ENCODE results near the gene MCOLN1. TPM values are rescaled to one million over a fixed set of nuclear protein-coding genes. Genes with fewer than 3 reads are reported as not detected.

Gene MCOLN1
- polyA plus RNA-seq, 1 of the 3 experiments (the other 2 are of a cell fraction) = 28.4 TPM

- Histone ChIP-seq H3K27ac (ENCODE audit: low read depth in 2 of 2, low read length in 1 of 2) (no peak overlapping the region), H3K79me2 (ENCODE audit: insufficient read depth) (no peaks in the 10 kb centered on the region), H2AFZ (ENCODE audit: low read depth) (no peak overlapping the region), H3K4me1 (ENCODE audit: control insufficient read depth in 1 of 2, insufficient read depth in 2 of 2, low read depth in 1 of 2, low read length in 1 of 2) (peaks cover 0 to 9% of the 10 kb centered on the region in 2 experiments; a peak in 2 of 4 replicates), H3K9me2 (no peaks in the 10 kb centered on the region), H4K20me1 (ENCODE audit: insufficient read depth) (no peaks in the 10 kb centered on the region), H3K4me3 (ENCODE audit: low read depth in 2 of 2, low read length in 1 of 2) (no peak overlapping the region), H3K9ac (no peak overlapping the region), H3K27me3 (ENCODE audit: insufficient read depth) (no peaks in the 10 kb centered on the region), H3K4me2 (no peak overlapping the region), H3K36me3 (replicated peaks in 1 of 2; ENCODE audit: control insufficient read depth in 1 of 2, insufficient read depth in 2 of 2, low read length in 1 of 2) (peaks cover 0 to 3% of the 10 kb centered on the region in 2 experiments), H3K9me3 (no peaks in the 10 kb centered on the region), H3F3A (replicated peaks; ENCODE audit: insufficient read depth) (no peaks in the 10 kb centered on the region)
- ChIA-PET CTCF (no interaction called here), POLR2A (no interaction called here)
- no peak for DNase-seq
- WGBS (ENCODE audit: low lambda C conversion rate) = 81% methylated on average over 9 of the region's 15 CpGs
- no peak for TF ChIP-seq RXRA (IDR thresholded peaks at IDR 0.05; ENCODE audit: borderline replicate concordance, low read depth)
- TF ChIP-seq EZH2phosphoT487 (IDR thresholded peaks at IDR 0.05; ENCODE audit: borderline replicate concordance, low read depth) = no peak
- no peak for TF ChIP-seq REST (IDR thresholded peaks at IDR 0.05; ENCODE audit: low read depth, low read length)
- no peak for TF ChIP-seq JUND (IDR thresholded peaks at IDR 0.05)
- TF ChIP-seq USF1 (IDR thresholded peaks at IDR 0.05; ENCODE audit: borderline replicate concordance, low read depth) = no peak
- no peak for TF ChIP-seq EP300 (IDR thresholded peaks at IDR 0.05; ENCODE audit: borderline replicate concordance in 1 of 2, low read depth in 1 of 2, low read length in 1 of 2)
- TF ChIP-seq, protein P1, sequence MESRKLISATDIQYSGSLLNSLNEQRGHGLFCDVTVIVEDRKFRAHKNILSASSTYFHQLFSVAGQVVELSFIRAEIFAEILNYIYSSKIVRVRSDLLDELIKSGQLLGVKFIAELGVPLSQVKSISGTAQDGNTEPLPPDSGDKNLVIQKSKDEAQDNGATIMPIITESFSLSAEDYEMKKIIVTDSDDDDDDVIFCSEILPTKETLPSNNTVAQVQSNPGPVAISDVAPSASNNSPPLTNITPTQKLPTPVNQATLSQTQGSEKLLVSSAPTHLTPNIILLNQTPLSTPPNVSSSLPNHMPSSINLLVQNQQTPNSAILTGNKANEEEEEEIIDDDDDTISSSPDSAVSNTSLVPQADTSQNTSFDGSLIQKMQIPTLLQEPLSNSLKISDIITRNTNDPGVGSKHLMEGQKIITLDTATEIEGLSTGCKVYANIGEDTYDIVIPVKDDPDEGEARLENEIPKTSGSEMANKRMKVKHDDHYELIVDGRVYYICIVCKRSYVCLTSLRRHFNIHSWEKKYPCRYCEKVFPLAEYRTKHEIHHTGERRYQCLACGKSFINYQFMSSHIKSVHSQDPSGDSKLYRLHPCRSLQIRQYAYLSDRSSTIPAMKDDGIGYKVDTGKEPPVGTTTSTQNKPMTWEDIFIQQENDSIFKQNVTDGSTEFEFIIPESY (IDR thresholded peaks at IDR 0.05; ENCODE audit: borderline replicate concordance, low read depth) = no peak
- TF ChIP-seq MAX (IDR thresholded peaks at IDR 0.05; ENCODE audit: low read depth) = no peak
- TF ChIP-seq, protein P2, sequence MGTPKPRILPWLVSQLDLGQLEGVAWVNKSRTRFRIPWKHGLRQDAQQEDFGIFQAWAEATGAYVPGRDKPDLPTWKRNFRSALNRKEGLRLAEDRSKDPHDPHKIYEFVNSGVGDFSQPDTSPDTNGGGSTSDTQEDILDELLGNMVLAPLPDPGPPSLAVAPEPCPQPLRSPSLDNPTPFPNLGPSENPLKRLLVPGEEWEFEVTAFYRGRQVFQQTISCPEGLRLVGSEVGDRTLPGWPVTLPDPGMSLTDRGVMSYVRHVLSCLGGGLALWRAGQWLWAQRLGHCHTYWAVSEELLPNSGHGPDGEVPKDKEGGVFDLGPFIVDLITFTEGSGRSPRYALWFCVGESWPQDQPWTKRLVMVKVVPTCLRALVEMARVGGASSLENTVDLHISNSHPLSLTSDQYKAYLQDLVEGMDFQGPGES (IDR thresholded peaks at IDR 0.05; ENCODE audit: low read depth, low read length) = no peak
- no peak for TF ChIP-seq POLR2AphosphoS5 (IDR thresholded peaks at IDR 0.05; ENCODE audit: low read depth, low read length)
- no peak for TF ChIP-seq CHD2 (IDR thresholded peaks at IDR 0.05; ENCODE audit: low read length, partially characterized antibody)
- TF ChIP-seq, protein P3, sequence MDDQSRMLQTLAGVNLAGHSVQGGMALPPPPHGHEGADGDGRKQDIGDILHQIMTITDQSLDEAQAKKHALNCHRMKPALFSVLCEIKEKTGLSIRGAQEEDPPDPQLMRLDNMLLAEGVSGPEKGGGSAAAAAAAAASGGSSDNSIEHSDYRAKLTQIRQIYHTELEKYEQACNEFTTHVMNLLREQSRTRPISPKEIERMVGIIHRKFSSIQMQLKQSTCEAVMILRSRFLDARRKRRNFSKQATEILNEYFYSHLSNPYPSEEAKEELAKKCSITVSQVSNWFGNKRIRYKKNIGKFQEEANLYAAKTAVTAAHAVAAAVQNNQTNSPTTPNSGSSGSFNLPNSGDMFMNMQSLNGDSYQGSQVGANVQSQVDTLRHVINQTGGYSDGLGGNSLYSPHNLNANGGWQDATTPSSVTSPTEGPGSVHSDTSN (IDR thresholded peaks at IDR 0.05) = no peak
- TF ChIP-seq NFIC (IDR thresholded peaks at IDR 0.05; ENCODE audit: borderline replicate concordance) = no peak
- TF ChIP-seq, protein P4, sequence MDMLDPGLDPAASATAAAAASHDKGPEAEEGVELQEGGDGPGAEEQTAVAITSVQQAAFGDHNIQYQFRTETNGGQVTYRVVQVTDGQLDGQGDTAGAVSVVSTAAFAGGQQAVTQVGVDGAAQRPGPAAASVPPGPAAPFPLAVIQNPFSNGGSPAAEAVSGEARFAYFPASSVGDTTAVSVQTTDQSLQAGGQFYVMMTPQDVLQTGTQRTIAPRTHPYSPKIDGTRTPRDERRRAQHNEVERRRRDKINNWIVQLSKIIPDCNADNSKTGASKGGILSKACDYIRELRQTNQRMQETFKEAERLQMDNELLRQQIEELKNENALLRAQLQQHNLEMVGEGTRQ (IDR thresholded peaks at IDR 0.05; ENCODE audit: borderline replicate concordance, low read depth, low read length) = no peak
- TF ChIP-seq GABPA (IDR thresholded peaks at IDR 0.05; ENCODE audit: low read depth) = no peak
Observed at GRCh38 chr19:7529246-7529600, 6.8 kb downstream of the MCOLN1 start.

Data from SK-N-SH (cell line).